GM21528 (cell line): Measurements from ENCODE around the gene CHMP4B.

Experiments used
- ATAC-seq: cut with Tn5 transposase; IDR thresholded peaks from one replicate; pipeline ENCODE4 v1.9.1; 2021; ENCODE audit warnings: mild to moderate bottlenecking, moderate library complexity; ENCODE audit not compliant: unreplicated experiment, low FRiP score

The CHMP4B gene

DNA sequence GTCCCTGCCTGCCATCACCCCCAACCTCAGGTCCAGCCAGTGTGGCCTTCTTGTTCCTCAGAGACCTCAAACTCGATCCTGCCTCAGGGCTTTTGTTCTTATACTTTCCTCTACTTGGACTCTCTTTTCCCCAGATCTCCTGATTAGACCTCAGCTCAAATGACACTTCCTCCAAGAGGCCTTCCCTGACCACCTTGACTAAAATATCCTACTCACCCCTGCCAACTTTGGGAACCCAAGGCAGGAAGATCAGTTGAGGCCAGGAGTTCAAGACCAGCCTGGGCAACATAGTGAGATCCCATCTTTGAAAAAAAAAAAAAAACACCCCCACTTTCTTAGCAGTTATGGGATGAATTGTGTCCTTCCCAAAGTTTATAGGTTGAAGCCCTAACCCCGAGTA, 73.5 kb downstream of the CHMP4B start:
- no peak for ATAC-seq

DNA sequence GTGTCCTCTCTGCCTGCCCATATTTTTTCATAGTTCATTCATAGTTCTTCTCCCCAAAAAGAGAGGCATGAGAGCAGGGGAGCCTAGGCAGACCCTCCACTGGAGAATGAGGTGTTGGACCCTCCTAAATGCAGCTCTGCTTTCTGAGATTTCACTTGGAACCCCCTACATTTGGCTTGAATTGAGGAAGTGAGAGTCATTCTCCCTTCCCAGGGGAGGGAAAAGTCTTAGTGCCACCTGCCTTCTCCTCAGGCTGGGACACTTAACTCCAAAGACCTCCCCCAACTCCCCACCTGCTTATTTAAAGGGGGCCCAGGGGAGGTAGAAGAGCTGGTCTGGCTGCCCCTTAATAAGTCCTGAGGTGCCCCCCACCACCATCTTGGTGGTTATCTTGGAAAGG, 78.2 kb downstream of the CHMP4B start:
- no peak for ATAC-seq

DNA sequence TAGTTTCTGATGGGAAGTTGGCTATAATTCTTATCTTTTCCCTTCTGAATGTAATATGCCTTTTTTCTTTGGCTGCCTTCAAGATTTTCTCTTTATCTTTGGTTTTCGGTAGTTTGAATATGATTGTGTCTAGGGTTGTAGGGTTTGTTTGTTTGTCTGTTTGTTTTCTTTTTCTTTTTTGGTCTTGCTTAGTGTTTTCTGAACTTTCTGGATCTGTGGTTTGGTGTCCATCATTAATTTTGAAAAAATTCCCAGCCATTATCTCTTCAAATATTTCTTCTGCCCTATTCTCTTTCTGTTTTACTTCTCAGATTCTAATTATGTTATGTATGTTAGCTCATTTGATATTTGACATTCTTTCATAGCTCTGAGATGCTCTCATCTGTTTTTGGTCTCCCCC, 79.4 kb downstream of the CHMP4B start:
- ATAC-seq = no peak

DNA sequence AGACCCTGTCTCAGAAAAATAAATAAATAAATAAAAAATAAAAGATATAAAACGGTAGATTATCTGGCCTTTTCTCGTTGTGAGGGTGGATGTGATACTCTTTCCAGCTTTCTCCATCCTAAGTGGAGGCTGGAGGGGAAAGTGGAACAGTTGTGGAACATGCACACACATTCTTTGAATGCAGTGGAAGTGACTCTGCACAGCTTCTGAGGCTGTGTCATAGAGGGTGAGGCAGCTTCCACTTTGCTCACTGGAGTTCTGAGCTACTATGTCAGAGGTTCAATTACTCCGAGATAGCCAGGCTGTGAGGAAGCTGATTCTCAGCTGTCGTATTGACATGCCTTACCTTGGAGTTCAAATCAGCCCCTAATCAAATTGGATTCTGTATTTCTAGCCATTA, 82.2 kb downstream of the CHMP4B start:
- ATAC-seq = no peak

DNA sequence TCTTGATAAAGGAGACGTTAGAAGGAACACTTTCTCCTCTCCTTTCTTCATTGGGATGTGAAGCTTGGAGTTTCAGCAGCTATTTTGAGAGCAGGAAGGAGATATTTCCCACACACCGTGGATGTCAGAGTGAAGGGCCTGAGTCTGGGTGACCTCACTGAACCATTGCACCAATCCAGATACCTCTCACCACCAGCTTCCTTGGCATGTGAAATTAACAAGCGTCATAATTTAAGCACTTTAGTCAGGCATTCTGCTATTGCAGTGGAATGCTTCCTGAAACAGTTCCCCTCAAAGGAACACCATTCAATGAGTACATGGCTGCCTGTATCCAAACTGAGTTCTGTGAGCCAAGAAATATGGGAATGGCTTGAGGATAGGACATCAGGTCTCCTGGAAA, 83.7 kb downstream of the CHMP4B start:
- ATAC-seq = no peak

DNA sequence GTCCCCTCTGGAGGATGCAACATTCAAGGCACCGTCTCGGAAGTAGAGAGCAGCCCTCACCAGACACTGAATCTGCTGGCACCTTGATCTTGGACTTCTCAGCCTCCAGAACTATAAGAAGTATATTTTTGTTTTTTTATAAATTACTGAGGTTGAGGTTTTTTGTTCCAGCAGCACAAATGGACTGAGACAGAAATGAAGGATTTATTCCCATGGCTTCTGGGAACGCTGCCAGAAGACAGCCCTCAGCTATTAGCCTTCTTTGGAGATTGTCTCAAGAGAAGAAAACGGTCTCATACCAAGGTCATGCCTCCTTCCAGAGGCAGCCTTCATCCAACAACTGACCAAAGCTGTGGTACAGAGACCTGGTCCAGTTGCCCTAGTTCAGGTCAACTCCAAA, 85.4 kb downstream of the CHMP4B start:
- no peak for ATAC-seq

DNA sequence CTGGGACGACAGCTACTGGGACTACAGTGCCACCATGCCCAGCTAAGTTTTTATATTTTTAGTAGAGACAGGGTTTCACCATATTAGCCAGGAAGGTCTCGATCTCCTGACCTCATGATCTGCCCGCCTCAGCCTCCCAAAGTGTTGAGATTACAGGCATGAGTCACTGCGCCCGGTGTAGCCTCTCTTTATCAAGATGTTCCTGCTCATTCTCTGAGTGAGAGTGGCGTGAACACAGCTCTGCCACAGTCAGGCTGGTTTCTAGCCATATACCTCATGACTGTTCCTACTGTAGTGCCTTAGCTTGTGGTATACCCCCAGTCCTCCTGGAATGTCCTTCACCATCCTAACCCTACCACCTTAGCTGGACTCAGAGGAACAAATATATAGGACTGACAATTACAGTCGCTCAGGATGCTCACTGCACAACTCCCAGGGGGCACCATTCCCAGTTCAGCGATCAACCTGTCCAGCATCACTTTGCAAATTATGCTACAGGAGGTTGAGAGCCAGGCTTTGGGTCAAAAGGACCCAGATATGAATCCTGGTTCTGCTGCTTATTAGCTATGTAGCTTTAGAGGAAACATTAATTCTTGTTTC, 86.3 kb downstream of the CHMP4B start:
- ATAC-seq = no peak

DNA sequence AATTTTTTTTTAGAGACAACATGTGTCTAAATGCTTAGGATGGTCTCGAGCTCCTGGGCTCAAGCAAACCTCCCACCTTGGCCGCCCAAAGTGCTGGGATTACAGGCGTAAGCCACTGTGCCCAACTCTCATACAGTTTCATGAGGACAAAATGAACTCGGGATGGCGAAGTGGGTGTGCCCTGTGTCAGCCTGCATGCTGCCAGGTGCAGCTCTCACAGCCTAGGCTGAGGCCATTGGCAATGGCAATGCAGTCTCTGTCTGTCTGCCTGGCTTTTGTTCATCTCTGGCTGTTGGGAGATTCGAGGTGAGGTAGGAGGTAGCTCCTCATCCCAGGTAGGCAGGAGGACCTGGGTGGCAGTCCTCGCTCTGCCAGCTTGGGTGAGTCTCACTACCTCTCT, 88.0 kb downstream of the CHMP4B start:
- no peak for ATAC-seq

DNA sequence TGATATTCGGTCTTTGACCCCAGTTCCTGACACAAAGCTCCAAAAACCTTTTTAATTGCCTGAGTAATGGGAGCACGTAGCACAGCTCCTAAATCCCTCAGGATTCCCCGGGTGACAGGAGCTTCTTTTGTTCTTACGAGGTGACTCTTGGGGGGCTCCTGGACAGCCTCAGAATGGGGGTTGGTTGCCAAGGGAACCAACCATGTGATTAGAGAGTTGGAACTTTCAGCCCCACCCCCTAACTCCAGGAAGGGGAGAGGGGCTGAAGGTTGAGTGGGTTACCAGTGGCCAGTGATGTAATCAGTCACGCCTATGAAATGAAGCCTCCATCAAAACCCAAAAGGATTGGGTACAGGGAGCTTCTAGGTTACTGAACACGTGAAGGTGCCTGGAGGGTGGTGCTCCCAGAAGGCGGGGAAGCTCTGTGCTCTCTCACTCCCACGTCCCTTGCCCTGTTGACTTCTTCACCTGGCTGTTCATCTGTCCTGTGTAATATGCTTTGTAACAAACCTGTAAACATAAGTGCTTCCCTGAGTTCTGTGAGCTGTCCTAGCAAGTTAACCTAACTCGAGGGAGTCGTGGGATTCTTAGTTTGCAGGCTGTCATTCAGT, 89.5 kb downstream of the CHMP4B start:
- ATAC-seq = no peak

DNA sequence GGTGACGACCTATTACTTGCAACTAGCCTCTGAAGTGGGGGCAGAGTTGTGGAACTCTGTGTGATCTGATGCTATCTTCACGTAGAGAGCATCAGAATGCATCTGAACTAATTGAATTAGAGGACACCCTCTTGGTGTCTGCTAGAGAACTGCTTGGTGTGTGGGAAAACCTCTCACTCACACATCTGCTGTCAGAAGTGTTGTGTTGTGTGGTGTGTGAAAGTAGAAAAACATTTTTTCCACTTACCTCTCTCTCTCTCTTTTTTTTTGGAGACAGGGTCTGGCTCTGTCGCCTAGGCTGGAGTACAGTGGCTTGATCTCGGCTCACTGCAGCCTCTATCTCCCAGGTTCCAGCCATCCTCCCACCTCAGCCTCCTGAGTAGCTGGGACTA, 90.0 kb downstream of the CHMP4B start:
- ATAC-seq = no peak

DNA sequence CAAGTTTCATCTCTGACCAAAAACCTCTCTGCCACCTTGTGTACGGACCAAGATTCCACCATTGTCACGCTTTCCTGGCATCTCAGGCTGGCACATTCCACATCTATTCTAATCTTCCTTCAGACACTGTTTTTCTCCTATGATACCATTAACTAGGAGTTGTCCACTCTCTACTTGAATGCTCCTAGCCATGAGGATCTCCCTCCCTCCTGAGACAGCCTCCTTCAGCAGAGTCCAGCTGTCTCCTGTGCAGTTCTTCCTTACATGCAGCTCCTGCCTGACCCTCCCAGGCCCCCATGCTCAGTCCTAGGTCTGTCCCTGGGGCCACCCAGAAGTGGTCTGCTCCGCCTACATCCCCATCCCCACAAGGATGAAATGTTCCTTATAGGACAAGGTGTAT, 90.9 kb downstream of the CHMP4B start:
- no peak for ATAC-seq
